Testis (tissue), 2 donors: ENCODE results near the gene CCM2.

Source experiments
- POLR2A ChIP-seq: fragments of 450-650 bp; IDR thresholded peaks from one replicate; pipeline ENCODE4 v1.6.1; 2017; ENCODE audit warnings: antibody characterized with exemption, mild to moderate bottlenecking, moderate library complexity
- TF ChIP-seq, protein P1 (sequence below), 3 experiments: fragments of 450-650 bp in 2 of 3; fragments of 200-600 bp in 1 of 3; sonication (generic) in 1 of 3; IDR thresholded peaks; one replicate each; pipeline ENCODE4 v1.5.1; 2016 to 2019; ENCODE audit warnings: antibody characterized with exemption in 3 of 3, mild to moderate bottlenecking in 2 of 3, moderate library complexity in 1 of 3

DNA sequence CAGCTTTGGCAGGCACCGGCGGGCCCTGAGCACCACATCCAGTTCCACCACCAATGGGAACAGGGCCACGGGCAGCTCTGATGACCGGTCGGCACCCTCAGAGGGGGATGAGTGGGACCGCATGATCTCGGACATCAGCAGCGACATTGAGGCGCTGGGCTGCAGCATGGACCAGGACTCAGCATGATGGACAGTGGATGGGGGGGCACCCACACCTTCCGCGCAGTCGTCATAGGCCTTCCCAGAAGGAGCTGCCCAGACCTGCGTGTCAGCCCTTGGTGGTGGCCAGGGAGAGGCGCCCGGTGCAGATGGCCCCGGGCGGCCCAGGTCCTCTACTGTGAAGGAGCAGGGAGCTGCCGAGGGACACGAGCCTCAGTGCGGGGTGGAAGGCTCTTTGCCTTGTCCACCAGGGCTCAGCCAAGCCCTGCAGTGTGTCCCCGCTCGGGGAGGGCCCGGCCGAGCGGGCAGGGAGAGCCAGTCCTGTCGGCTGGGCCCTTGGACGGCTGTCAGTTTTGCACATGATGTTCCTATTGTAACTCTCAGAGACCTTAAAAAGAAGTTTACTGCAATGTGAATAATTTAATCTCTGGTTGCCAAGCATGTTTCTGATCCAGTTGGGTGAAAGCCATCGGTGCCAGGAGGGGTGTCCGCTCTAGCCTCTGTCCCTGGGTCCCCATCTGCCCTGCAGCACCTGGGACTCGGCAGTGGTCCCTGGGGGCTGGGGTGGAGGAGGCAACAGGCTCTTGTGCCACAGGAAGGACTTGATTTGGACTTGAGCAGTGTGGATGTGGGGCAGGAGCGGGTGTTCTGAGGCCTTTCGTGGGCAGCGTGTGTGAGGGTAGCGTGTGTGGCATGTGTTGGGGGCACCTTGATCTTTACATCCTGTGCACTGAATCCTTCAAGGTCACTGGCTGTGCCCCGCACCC, 76.1 kb downstream of the CCM2 start:
- TF ChIP-seq, protein P1, sequence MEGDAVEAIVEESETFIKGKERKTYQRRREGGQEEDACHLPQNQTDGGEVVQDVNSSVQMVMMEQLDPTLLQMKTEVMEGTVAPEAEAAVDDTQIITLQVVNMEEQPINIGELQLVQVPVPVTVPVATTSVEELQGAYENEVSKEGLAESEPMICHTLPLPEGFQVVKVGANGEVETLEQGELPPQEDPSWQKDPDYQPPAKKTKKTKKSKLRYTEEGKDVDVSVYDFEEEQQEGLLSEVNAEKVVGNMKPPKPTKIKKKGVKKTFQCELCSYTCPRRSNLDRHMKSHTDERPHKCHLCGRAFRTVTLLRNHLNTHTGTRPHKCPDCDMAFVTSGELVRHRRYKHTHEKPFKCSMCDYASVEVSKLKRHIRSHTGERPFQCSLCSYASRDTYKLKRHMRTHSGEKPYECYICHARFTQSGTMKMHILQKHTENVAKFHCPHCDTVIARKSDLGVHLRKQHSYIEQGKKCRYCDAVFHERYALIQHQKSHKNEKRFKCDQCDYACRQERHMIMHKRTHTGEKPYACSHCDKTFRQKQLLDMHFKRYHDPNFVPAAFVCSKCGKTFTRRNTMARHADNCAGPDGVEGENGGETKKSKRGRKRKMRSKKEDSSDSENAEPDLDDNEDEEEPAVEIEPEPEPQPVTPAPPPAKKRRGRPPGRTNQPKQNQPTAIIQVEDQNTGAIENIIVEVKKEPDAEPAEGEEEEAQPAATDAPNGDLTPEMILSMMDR (IDR thresholded peaks at IDR 0.05): no peak
- no peak for TF ChIP-seq POLR2A
